NT2/D1 (cell line): ENCODE results near the gene MAST4.

Experiments used
- SUZ12 ChIP-seq: IDR thresholded peaks from 2 replicates; pipeline ENCODE4 v1.6.1; 2011; ENCODE audit not compliant: insufficient read length, insufficient read depth; ENCODE audit errors: extremely low read depth
- YY1 ChIP-seq: IDR thresholded peaks from 2 replicates; pipeline ENCODE4 v1.6.1; 2011; ENCODE audit not compliant: insufficient read length, insufficient read depth
- ZNF274 ChIP-seq: IDR thresholded peaks from 2 replicates; pipeline ENCODE4 v1.6.1; 2011; ENCODE audit warnings: mild to moderate bottlenecking, low read depth, low read length

DNA sequence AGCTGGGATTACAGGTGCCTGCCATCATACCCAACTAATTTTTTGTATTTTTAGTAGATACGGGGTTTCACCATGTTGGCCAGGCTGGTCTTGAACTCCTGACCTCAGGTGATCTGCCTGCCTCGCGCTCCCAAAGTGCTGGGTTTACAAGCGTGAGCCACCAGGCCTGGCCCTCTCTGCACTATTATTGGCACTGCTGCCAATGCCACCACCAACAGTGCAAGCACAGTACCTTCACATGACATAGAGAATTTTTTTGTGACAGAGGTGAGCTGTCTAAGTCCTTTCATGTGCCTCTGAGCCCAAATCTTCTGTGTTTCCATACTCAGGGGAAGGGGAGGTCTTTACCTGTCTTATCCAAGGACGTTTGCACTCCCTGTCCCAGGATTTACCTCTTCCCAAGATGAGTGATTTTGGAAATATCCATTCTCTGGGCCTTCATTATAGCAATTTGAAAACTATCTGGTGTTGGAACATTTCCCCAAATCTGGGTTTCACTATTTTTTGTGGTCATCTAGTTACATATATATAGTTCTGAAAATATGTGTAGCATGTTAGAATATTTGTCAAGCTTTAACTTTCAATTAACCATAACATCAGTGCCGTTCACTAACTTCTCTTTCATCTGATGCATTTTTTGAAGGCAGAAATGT, 605.8 kb downstream of the MAST4 start:
- no peak for TF ChIP-seq ZNF274
- no peak for TF ChIP-seq SUZ12
- TF ChIP-seq YY1: no peak
